ENCODE results near the gene CRACR2A.
A peak's percentile ranks its signal among the peaks of the same experiment; 100 is the strongest.

CRACR2A gene

DNA sequence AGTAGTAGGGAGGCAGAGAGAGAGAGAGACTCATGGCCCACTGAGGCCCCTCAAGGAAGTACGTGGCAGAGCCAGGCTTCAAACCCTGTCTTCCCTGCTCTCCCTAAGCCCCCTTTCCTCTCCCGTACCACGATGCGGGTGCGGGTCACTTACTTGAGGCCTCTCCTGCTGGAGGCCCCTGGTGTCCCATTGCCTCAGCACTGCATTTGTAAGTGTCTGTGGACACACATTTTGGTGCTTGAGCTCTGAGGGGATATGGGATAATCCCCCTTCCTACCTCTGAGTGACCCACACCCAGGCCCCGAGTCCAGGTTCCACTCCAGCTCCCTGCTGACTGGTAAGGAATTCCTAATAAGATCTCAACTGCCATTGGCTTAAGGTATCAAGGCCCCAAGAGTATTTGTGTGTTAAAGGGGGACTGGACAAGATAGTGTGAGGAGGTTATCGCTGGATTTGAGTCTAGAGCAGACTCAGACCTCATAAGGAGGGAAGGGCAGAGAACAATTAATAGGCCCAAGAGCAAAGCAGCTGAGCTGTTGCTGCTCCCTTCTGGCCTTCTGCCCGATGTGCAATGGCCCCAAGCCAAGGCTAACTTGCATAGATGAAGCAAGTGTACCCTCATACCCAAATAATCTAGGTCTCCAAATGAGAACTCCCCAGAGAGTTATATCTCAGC is 71.9 kb downstream of the CRACR2A start:
- DNase-seq, result no peak

DNA sequence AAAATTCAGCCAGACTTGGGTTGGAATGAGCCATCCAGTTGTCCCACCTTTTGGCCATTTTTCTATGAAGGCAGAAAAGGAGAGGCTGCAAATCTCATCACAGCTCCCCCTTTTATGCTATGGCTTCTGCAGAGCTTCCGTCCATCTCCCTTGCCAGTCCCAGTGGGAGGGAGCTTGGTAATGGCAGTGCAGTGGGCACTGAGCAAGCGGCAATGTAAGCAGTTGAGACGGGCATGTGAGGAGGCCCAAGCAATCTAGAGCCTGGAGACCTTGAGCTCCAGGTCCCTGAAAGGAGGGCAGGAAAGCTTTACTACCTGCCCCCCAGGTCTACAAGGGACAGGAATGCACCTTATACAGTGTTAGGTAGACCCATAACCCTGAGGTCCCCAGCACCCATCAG is 73.1 kb downstream of the CRACR2A start:
- no peak for DNase-seq

DNA sequence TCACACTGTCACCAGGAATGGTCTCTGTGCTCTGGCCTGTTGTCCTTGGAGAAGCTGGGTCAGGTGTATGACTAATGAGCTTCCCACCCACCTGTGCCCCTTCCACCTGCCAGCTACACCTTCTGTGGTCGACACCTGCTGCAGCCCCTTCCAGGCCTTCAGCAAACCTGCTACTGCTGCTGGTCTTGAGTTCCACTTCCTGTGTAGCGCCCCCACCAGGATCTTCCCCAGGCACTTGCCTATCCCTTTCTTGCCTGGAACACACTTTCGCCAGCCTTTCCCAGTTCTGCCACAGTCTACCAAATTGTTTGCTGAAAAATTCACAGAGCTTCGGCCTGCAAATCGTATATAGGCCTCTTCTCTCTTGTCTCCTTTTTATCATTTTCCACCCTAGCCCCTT is 75.3 kb downstream of the CRACR2A start:
- DNase-seq, result no peak

DNA sequence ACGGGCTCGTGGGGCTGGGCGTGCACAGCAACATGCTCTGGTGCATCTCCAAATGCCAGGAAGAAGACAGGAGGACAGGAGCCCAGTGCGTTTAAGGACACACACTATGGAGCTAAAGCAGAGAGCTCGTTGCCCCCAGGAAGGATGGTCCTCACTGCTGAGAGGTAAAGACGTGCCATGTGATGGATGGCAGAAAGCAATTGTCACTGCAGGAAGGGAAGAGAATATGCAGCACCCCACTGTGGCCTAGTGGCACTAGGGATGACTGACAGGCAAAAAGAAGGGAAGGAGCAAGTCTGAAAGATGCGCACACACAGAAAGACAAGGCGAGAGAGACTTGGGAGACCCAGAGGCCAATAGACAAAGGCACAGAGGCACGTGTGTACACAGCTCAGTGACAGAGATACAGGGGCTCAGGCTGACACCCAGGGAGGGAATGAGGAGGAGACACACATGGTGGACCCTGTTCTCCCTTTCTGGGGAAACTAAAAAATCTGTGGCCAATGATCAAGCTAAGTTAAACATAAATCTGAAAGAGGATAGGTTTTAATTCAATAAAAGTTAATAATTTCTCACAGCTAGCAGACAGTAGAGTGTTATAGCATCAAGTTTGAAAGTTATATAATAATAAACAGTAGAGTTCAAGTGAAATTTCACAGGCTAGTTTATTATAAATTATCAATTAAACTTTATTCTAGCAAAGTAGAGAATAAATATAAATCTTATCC is 78.8 kb downstream of the CRACR2A start:
- DNase-seq, result no peak

DNA sequence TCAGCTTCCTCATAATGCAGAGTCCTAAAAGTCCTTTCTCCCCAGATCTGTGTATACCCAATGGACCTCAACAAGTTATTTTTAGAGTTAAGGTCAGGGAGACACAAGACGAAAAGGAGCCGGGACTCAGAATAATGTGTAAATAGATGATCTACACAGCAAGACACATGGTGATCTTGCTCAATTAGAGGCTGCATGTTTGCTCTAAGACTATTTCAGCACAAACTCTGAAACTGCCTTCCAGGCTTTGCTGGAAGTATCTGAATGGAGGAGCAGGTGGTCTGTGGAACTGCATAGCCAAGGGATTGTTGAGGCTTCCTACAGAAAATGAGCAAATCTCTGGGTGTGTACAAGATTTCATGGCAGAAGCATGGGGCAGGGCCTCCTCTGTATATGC is 80.8 kb downstream of the CRACR2A start:
- no peak for DNase-seq

DNA sequence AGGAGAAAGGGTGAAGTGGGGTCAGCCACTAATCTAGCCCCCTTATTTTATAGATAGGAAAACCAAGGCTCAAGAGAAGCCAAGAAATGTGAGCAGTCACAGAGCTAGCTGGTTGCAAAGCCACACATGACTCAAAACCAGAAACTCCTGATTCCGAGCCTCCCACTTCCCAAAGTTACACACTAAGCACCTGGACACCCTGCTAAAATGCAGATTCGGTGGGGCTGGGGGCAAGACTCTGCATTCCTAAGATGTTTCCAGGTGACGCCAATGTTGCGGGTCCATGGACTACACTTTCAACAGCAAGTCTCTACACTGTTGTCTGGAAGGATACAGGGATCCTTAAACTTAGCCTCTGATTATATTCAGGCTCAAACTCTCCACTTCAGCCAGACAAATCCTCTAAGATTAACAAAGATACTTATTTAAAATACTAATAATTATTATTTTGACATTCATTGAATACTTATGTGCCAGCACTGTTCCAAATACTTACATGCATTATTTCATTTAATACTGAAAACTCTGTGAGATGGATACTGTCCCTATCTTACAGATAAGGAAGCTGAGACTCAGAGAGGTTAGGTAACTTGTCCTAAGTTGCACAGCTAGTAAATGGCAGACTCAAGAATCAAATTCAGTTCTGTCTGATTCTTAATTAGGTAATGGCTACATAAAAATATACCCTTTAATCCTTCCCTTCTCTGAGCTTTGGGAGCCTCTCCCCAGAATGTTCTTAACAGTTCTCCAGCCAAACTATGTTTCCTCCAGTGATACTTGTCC is 81.4 kb downstream of the CRACR2A start:
- no peak for DNase-seq

DNA sequence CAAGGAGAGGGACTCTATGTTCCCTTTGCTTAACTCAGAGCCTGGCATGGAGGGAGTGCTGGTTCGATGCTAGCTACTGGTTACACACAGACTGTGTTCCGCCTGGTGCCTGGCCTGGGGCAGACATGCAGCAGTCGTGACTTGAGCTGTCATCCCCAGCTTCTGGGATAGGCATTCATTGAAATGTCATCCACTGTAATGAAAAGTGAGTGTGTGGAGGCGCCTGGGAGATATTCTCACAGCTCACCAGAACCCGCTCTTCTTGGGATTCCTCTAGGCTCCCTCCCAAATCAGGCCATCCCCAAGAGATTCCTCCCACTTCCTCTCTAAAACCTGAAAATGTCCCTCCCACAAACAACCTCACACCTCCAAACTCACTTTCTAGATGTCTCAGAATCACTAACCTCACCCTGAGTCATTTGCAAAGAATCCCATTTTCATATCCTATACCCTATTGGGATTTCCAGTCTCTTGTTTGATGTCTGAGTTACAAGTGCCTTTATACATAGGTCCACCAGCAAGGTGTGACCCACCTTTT is 82.8 kb downstream of the CRACR2A start:
- DNase-seq, result no peak

DNA sequence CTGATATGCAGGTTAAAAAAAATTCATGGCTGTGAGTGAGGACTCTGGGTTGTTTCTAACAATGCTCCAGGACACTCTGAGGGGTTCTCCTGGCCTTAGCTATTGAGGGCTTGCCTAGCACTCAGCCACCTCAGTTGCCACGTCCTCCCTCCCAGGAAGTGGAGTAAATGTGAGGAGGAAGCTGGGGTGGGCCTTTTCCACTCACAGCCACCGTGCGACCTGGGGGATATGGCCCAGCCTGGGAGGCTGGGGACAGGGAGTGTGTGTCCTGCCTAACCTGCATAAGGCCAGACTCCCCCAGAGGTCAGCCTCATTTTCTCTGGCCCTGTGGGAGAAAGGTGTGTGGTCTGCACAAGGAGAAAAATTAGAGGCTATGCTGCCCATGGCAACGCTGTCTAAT is 83.3 kb downstream of the CRACR2A start:
- no peak for DNase-seq

DNA sequence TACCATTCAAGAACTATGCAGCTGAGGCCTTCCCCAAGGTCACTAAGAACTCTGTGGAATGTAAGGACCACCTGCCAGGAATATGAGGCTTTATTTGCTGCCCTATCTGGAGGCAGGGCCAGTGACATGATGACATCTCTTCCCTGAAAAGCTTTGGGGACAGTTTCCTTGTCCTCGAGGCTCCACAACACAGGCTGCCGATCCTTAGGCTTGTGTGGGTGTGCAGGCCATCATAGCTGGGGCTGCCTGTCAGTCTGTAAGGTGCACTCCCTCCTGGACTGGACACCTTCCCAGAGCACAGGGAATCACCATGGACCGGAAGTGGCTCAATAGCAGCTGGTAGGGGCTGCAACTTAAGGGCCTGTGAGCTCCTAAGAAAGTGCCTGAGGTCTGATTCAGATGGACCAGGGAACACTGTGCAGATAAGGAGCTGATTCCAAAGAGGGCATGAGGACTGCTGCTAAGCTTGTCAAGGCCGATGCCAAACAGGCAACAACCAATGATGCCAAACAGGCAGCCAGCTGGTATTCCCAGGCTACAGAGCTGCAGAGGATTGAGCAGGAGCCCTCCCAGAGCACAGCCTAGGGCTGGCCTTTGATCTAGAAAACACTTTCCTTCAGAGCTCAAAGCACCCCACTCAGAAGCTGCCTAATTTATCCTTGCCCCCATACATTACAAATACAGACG is 84.3 kb downstream of the CRACR2A start:
- DNase-seq, result no peak

DNA sequence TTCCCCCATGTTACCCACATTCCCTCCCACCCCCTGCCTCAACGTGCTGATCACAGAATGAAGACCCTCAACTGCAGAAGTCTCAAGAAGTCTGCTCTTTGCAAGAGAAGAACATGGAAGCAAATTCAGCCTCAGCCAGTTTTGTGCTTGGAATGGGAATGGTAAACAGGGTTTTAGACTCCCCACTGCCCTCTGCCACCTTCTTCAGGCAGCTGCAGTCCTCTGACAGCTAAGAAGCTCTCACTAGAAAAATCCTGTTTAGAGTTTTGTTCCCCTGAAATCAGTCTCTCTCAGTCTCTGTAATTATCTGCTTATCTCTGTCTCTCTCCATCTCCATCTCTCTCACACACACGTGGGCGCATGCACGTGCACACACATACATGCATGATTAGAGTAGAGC is 85.4 kb downstream of the CRACR2A start:
- DNase-seq, result no peak

DNA sequence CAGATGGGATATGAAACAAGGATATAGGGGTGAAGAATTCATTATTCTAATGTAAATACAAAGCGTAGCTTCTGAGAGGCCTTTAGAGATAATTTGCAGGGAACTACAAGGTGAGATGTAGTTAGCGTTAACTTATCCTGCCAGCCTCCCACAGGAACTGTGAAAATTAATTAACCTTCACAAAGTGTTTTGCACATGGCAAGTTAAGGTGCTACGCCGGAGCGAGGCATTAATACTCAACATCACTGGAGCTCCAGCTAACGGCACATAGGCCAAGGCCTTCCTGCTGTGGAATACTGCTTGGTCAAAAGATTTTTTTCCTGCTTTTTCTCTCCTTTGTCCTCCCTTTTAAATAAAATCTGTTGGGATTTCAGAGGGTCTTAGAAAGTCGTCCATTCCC is 86.5 kb downstream of the CRACR2A start:
- no peak for DNase-seq

DNA sequence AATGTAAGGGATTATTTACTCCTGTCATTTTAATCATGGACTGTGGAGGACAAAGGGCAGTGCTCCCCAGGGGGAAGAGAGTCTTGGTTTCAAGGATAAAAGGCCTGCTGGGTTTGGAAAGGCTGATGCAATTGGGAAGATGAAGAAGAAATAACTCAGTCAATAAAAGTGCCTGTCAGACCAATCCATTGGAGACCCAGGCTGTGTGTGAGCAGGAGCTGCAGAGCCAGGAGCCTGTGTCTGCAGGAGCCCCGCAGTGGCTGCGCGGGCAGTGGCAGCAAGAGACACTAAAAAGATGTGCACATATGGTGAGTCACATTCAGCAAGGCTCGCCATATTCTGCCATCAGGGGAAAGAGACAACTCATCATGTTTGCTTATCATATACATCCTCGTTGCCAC is 90.4 kb downstream of the CRACR2A start:
- DNase-seq, result no peak

DNA sequence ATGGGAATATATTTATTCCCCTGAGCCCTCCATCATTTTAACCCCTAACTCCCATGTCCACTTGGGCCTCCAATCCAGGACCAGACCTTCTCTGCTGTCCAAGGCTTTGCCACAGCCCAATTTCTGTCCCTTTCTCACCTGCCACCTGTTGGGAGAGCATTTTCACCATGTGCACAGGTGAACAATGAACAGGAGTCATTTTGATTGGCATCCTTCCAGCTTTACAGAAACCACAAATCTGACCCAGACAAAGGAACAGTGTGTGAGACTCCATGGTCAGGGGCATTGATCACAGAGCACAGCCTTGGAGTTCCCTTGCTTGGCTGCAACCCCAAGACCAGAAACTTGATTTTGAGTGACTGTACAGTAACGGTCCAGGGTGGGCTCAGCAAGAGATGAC is 91.9 kb downstream of the CRACR2A start:
- no peak for DNase-seq

DNA sequence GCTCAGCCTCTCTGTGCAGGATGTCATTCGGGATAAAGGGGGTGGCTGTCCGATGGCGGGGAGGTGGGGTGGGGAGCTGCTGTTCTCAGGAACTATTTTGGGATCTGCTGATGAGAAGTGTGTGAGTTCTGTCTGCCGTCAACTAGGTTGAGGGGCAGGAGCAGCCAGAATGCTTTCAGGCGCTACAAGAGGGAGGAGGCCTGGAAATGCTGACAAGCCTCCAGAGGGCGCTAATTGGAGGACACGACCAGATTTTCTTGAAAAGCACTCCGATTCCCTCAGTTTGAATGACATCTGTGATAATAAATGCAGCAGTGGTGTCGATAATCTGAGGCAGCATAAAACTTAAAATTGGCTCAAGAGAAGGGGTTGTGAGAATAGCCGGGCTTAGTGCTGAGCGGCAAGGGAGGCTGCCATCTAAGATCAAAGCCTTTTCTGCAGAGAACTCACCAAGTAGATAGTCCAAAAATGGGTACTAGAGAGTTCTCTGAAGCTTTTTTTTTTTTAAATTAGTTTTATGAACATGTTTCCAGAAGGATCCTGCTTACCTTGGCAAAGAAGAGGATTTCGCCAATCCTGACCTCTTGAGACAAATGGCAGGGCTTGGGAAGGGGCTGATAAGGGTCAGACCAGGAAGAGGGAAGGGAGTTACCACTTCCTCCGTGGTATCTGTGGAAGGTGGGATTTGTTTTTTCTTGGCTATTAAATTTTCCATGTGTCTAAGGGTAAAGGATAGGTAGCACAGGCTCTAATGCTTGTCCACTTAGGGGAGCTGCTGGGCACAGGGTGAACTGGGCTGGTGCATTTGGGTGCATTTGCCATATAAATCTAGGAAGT is 94.4 kb downstream of the CRACR2A start:
- peak in 1 of 2 experiments; percentile 8 for DNase-seq

DNA sequence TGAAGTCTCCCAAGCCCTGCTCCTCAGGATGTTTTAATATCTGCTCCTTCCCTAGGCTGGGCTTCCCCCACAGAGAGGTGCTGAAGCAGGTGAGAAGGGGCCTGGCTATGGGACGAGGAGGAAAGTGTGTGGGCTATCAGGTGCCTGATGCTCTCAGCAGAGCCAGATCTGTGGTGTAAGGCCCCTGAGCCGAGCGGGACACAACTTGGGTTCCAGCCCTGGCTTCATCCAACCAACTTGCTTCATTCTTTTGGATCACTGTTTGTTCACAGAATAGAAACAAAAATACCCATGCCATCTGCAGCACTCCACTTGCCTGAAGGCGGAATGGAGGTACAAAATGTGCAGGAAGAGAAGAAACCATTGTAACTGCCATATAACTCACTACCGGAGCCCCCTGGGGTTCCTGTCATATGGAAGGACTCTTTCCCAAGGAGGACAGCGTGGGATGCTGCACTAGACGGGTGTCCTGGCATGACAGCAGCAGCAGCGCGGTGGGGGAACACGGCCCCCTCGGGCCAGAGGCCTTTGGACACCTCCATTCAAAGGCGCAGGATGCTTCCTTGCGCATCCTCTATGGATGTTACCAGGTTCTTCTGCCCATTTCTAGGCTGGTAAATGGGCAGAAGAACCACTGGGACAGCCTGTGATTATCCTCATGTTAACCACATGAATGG is 95.8 kb downstream of the CRACR2A start:
- DNase-seq, result no peak

DNA sequence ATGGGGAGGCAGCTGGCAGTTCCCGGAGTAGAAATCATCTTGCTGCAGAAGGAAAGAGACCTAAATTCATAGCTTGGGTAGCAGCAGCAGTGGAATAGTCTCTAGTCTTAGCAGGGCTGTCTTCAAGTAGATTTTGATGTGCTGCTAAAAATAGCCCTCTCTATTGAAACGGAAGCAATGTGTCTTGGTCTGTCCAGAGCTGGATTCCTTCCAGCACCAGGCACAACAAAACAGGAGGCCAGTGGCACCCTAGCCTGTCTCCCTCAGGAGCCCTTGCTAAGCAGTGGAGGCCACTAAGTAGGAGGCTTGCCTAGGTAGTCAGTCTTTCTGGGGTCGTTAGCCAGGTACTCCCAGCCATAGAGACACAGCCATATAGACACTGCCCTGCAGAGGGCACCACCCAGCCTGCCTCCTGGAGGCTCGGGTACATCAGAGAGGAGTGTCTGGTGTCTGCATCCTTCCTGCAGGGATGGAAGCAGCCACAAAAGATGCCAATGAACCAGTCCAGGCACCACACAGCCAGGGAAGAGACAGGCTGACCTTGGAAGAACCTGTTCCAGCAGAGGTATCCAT is 97.5 kb downstream of the CRACR2A start:
- DNase-seq, result peak in 1 of 2 experiments; percentile 13

DNA sequence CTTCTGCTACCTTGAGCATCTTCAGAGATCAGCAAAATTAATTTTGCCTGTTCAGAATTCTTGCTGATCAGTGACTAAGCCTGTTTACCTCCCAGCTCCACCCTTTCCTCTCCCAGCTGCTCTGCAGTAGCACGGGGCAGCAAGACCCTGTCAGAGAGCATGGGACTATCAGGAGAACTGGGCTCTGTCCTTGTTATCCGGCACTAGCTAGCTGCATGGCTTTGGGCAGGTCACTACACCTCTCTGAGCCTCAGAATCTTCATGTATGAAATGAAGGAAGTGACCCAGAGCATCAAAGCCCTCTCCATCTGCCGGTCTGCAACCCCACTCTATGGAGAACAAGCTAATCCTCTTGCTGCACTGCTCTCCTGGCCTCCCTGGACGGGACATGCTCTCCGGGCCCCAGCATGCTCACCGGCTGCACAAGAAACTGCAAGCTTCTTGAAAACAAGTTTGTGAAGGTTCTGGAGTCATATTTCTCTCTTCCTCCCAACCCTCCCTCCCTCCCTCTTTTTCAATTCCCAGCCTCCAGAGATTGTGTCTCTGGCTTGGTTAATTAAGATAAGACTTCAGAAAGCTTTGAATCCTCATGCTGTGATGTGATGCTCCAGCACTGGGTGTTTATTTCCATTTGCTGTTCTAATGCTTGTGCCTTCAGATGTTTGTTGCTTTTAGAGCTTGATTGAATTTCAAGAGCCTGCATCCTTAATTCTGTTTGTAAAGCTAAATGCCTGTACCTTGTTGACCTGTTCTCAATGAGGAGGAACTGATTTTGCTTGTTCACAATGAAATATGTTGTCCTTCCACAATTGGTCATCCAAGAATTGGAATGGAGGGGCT is 101.1 kb downstream of the CRACR2A start:
- DNase-seq, result no peak

DNA sequence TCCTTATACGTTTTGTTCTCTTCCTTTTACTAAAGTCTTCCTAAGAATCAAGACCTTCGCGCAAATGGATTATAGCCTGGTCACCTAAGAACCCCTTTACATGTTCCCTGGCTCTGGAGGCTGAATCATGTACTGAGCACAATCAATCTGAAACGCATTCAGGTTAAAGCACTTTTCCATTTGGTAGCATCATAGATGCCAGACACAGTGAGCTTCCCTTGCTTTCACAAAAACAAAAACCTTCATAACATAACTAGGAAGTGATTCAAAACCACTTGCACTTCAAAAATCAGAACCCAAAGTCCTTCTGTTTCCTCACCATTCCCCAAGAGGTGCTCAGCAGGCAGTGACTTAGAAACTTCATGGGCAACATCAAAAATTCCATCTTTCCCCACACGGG is 105.4 kb downstream of the CRACR2A start:
- no peak for DNase-seq

DNA sequence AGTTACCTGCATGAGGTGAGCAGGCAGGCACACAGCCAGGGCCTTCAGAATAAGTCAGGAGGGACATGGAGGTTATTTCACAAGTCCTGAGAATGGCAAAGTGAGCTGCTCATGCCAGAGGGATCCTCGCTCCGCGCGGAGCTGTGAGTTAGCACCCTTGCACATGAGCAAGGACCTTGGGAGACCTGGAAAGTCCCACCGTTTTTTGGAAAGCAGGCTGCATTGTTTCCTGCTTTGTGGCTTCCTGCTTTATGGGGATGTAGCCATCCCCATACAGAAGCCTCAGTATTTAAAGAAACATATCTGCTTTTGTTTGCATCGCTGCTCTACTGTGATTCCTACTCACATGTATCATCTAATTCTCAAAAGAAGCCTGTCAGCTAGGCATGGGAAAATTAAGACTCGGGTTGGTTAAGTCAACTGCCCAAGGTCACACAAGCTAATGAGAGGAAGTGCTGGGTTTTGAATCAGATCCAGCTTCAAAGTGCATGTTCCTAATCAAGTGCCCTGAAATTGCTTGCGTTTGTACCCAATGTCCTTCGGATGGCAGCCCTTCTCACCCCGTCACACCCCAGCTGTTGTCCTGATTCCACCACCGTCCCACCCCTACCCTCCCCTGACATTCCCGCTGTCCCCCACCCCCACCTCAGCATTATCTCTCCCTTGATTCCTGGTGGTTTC is 106.2 kb downstream of the CRACR2A start:
- DNase-seq, result no peak

DNA sequence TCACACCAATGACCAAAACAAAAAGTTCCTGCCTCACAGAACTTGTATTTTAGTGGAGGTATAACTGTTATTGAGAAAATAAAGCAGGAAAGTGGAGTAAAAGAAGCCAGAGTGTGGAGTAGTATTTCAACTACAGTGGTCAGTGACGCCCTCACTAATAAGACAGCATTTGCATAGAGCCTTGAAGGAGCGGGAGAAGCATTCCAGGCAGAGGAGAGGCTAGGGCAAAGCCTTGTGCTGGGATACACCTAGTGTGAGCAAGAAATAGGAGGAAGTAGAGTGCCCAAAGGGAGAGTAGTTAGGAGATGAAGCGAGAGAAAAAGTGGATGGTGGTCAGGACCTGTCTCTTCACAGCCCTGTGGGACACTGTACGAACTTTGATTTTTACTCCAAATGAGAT is 107.8 kb downstream of the CRACR2A start:
- no peak for DNase-seq
